Endothelial cell of umbilical vein (primary cell): ENCODE measurements around the gene PPAN.

ENCODE experiments used
- CTCF ChIP-seq, 2 donors: IDR thresholded peaks; 1 replicate in 1 of 2; 2 replicates in 1 of 2; pipeline ENCODE4 v1.5.1; 2011; ENCODE audit warnings: low read length in 2 of 2, mild to moderate bottlenecking in 2 of 2, moderate library complexity in 2 of 2, control low read depth in 1 of 2, inconsistent platforms in 1 of 2, low read depth in 1 of 2; ENCODE audit not compliant: insufficient read depth in 1 of 2; ENCODE audit errors: extremely low read depth in 1 of 2
- EZH2 ChIP-seq: IDR thresholded peaks from 2 replicates; pipeline ENCODE4 v1.6.1; 2012; ENCODE audit warnings: borderline replicate concordance, low read depth, mild to moderate bottlenecking, moderate library complexity, low read length, inconsistent platforms; ENCODE audit not compliant: severe bottlenecking
- GATA2 ChIP-seq: IDR thresholded peaks from 2 replicates; pipeline ENCODE4 v1.7.0; 2011; ENCODE audit warnings: low read depth, mild to moderate bottlenecking, moderate library complexity, mixed read lengths, low read length; ENCODE audit not compliant: insufficient read length, insufficient read depth
- MAX ChIP-seq: IDR thresholded peaks from 2 replicates; pipeline ENCODE4 v1.6.1; 2011; ENCODE audit not compliant: insufficient read depth, insufficient read length
- MYC ChIP-seq: IDR thresholded peaks from one replicate; pipeline ENCODE4 v1.6.1; 2011; ENCODE audit warnings: mild to moderate bottlenecking, low read depth, low read length

GRCh38 chr19:10079031-10079453 lies 27.1 kb upstream of the PPAN start:
- no peak for TF ChIP-seq CTCF (IDR thresholded peaks at IDR 0.05; ENCODE audit: extremely low read depth in 1 of 2, insufficient read depth in 1 of 2, low read depth in 1 of 2, low read length in 2 of 2)
- no peak for TF ChIP-seq EZH2
- no peak for TF ChIP-seq MYC
- TF ChIP-seq MAX, result no peak
- TF ChIP-seq GATA2, result no peak
